GM12864 (cell line): Measurements from ENCODE around the gene IPCEF1.
A peak's percentile ranks its signal among the peaks of the same experiment; 100 is the strongest.

Experiments
- DNase-seq: peaks from one replicate; pipeline ENCODE4 v3.0.0-alpha.2; 2011; ENCODE audit warnings: low read depth
- H3K4me3 ChIP-seq: 2 replicates; pipeline ENCODE4 v1.5.1; 2011; ENCODE audit warnings: mild to moderate bottlenecking, low read depth, low read length, control low read depth
- TF ChIP-seq, protein P1 (sequence below): IDR thresholded peaks from 2 replicates; pipeline ENCODE4 v1.5.1; 2011; ENCODE audit warnings: low read depth, mild to moderate bottlenecking, moderate library complexity, low read length, control low read depth, inconsistent platforms; ENCODE audit errors: missing control alignments

The IPCEF1 gene

DNA sequence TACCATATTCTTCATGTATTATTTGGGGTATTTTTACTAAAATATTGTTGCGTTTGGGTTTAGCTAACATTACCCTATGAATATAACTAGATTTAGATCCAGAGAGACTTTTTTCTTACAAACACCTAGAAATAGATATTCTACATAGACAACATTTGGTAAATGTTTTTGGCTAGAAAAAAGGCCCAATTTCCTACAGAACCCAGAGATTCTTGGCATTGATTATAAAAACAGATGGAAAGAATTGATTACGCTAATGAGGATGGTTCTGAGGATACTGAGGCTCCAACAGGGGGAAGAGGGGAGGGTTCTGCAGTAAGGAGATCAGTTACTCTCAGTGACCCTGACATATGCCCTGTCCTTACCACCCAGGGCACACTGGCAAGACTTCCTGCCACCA, 123.2 kb downstream of the IPCEF1 start:
- no peak for DNase-seq
- H3K4me3 ChIP-seq: no peak overlapping the region
- TF ChIP-seq, protein P1, sequence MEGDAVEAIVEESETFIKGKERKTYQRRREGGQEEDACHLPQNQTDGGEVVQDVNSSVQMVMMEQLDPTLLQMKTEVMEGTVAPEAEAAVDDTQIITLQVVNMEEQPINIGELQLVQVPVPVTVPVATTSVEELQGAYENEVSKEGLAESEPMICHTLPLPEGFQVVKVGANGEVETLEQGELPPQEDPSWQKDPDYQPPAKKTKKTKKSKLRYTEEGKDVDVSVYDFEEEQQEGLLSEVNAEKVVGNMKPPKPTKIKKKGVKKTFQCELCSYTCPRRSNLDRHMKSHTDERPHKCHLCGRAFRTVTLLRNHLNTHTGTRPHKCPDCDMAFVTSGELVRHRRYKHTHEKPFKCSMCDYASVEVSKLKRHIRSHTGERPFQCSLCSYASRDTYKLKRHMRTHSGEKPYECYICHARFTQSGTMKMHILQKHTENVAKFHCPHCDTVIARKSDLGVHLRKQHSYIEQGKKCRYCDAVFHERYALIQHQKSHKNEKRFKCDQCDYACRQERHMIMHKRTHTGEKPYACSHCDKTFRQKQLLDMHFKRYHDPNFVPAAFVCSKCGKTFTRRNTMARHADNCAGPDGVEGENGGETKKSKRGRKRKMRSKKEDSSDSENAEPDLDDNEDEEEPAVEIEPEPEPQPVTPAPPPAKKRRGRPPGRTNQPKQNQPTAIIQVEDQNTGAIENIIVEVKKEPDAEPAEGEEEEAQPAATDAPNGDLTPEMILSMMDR: no peak

DNA sequence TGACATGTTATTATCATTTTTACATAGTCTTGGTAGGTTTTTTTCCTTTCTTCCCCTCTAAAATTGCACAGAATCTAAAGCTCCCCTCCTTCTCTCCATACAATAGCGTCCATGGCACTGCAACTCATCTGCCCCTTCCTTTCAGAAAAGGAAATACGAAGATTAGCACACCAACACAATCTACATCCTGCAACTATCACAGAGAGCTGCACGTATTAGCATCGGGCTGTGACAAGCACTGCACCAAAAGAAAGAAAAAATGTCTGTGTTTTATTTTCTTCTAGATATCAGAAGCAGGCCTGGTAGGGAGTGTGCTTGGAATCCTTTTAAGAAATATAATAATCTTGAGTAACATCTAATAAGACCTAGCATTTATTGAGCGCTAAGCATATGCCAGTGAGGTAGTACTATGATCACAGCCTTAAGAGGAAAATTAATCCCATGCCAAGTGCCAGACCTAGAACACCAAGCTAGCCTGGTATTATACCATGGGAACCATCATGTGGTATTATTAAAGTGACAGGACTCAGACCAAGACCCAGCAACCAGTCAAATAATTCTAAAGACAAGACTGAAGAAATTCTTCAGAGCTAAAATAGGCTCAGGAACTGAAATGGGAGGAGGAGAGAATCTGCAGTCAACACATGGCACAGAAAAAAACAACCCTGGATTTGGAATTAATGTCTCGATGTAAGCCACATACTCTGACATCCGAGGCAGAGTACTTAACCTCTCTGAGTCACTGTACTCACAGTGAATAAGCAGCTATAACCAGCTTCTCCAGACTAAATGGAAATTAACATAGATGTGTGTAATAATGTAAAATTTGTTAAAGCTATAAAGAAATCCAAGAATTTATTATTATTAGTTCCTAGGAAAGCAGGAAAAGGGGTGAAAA, 124.3 kb downstream of the IPCEF1 start:
- TF ChIP-seq, protein P1: no peak
- DNase-seq: no peak
- H3K4me3 ChIP-seq: no peak overlapping the region

DNA sequence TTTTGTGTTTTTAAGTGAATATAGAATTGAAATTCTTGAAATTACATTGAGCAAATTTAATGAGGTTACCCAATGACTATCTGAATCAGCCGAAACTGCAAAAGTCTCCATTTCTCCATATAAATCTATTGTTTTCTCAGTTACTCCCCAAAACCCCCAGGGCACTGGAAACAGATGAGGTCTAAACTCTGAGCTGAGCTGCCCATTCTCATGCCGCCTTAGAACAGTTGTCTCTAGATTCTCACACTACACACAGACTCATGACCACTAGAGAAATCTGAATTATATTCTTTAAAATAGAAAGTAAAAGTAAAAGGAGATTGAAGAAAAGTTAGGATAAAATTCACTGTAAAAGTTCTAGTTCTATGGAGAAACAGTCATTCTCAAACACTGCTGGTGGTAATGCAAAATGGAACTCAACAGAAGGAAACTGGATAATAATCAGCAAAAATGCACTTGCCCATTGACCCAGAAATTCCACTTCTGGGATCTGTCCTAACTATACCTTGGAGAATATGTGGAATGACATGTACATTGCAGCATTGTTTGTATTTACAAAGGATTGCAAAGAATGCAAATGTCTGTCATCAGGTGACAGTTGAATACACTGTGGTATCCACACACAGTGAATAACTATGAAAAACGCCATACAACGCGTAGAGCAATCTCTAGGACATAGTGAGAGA, 125.5 kb downstream of the IPCEF1 start:
- no peak overlapping the region for H3K4me3 ChIP-seq
- DNase-seq: no peak
- TF ChIP-seq, protein P1: no peak

DNA sequence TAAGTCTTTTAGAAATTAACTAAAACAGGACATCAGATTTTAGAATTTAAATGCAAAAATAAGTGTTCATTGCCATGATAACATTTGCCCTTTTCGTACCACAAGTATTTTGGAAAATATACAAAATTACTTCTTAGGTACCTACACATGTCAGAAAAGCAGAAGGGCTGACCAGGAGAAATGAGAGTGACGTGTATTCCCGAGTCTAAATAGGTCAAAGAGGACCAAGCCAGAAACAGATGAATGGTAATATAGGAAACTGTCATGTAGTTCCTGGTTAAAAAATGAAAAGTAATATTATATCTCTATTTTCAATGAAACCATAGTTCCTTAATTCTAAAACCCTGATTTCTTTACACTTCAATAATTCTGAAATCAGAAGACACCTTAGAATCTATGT, 126.2 kb downstream of the IPCEF1 start:
- TF ChIP-seq, protein P1: no peak
- no peak overlapping the region for H3K4me3 ChIP-seq
- DNase-seq: no peak

DNA sequence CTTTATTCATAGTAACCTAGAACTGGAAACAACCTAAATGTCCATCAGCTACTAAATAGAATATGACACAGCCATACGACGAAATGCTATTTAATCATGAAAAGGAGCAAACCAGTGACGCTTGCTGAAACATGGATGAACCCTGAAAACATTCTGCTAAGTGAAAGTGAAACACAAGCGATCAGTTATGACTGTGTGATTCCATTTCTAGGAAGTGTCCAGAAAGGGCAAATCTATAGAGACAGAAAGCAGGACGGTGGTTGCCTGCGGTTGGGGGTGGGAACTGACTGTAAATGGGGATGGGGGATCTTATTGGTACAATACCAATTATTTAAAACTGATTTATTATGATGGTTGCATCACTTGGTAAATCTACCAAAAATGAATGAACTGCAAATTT, 126.8 kb downstream of the IPCEF1 start:
- TF ChIP-seq, protein P1: no peak
- H3K4me3 ChIP-seq: peak overlapping the region; percentile 21; the same call in 1 of the 2 replicates
- DNase-seq: no peak

DNA sequence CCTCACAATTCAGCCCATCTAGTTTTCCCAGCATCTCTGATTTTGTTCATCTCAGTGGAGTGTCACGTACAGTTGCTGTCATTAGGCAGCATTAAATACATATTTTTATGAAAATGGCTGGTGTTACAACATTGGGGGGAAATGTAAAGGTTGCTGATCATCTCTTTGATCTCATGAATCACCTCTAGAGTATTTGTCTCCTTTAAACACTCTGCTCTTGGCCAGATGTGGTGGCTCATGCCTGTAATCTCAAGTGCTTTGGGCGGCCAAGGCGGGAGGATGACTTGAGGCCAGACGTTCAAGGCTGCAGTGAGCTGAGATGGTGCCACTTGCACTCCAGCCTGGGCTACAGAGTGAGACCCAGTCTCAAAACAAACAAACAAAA, 128.1 kb downstream of the IPCEF1 start:
- TF ChIP-seq, protein P1: no peak
- H3K4me3 ChIP-seq: no peak overlapping the region
- no peak for DNase-seq
